Neuronal stem cell (in vitro differentiated cells): ENCODE results near the gene KIAA1755.
"Not testable (repeated sequence)": the region's sequence is repeated elsewhere in the genome, so short reads cannot be mapped to it uniquely, and the experiment has no call there.

Experiments
- DNase-seq: peaks from one replicate; pipeline ENCODE4 v3.0.0-alpha.2; 2013; ENCODE audit warnings: low spot score
- H2AFZ ChIP-seq: one replicate; pipeline ENCODE4 v1.6.1; 2013; ENCODE audit warnings: mild to moderate bottlenecking, low read length, inconsistent platforms
- H2AK5ac ChIP-seq: 2 replicates; pipeline ENCODE4 v1.6.1; 2013; ENCODE audit warnings: low read depth, mild to moderate bottlenecking, inconsistent platforms, low read length, moderate library complexity, mixed read lengths
- H2BK120ac ChIP-seq: 2 replicates; pipeline ENCODE4 v1.6.1; 2013; ENCODE audit warnings: low read depth, mild to moderate bottlenecking, inconsistent platforms, low read length, moderate library complexity, mixed read lengths
- H2BK12ac ChIP-seq: one replicate; pipeline ENCODE4 v1.6.1; 2013; ENCODE audit warnings: low read length, inconsistent platforms
- H2BK15ac ChIP-seq: 2 replicates; pipeline ENCODE4 v1.6.1; 2013; ENCODE audit warnings: mild to moderate bottlenecking, low read length, inconsistent platforms, mixed read lengths
- H2BK5ac ChIP-seq: one replicate; pipeline ENCODE4 v1.6.1; 2013; ENCODE audit warnings: inconsistent platforms, mild to moderate bottlenecking, low read length, moderate library complexity
- H3K14ac ChIP-seq: one replicate; pipeline ENCODE4 v1.6.1; 2013; ENCODE audit warnings: low read length, inconsistent platforms
- H3K18ac ChIP-seq: 2 replicates; pipeline ENCODE4 v1.6.1; 2013; ENCODE audit warnings: low read length, inconsistent platforms
- H3K23ac ChIP-seq: 2 replicates; pipeline ENCODE4 v1.6.1; 2013; ENCODE audit warnings: low read depth, mild to moderate bottlenecking, mixed read lengths, low read length, inconsistent platforms; ENCODE audit not compliant: poor library complexity
- H3K27ac ChIP-seq: replicated peaks from 3 replicates; pipeline ENCODE4 v1.5.1; 2013; ENCODE audit warnings: low read length, inconsistent platforms
- H3K27me3 ChIP-seq, 3 experiments: 2 replicates each; pipeline ENCODE4 v1.6.1; 2013; ENCODE audit warnings: low read length in 3 of 3, mild to moderate bottlenecking in 2 of 3, inconsistent platforms in 1 of 3, low read depth in 1 of 3, mixed read lengths in 1 of 3, moderate library complexity in 1 of 3; ENCODE audit not compliant: control insufficient read depth in 3 of 3, insufficient read depth in 3 of 3
- H3K36me3 ChIP-seq, 2 donors: replicated peaks in 1 of 2; 2 replicates each; pipeline ENCODE4 v1.6.1; 2013; ENCODE audit warnings: low read length in 2 of 2; ENCODE audit not compliant: control insufficient read depth in 2 of 2, insufficient read depth in 2 of 2
- H3K4ac ChIP-seq: 2 replicates; pipeline ENCODE4 v1.6.1; 2013; ENCODE audit warnings: inconsistent platforms, mild to moderate bottlenecking, low read length, moderate library complexity
- H3K4me1 ChIP-seq, 2 donors: 1 replicate in 1 of 2; 2 replicates in 1 of 2; pipeline ENCODE4 v1.6.1; 2013; ENCODE audit warnings: low read length in 2 of 2, low read depth in 1 of 2; ENCODE audit not compliant: control insufficient read depth in 2 of 2, insufficient read depth in 1 of 2
- H3K4me2 ChIP-seq: one replicate; pipeline ENCODE4 v1.6.1; 2013; ENCODE audit warnings: mild to moderate bottlenecking, low read length, inconsistent platforms; ENCODE audit not compliant: insufficient read depth, poor library complexity, severe bottlenecking
- H3K4me3 ChIP-seq, 2 donors: 2 replicates each; pipeline ENCODE4 v1.5.1; 2013; ENCODE audit warnings: low read length in 2 of 2, mild to moderate bottlenecking in 2 of 2, inconsistent platforms in 1 of 2, moderate library complexity in 1 of 2
- H3K79me1 ChIP-seq: one replicate; pipeline ENCODE4 v1.6.1; 2013; ENCODE audit warnings: low read depth, mild to moderate bottlenecking, inconsistent platforms, low read length, moderate library complexity
- H3K9ac ChIP-seq: one replicate; pipeline ENCODE4 v1.6.1; 2013; ENCODE audit warnings: mild to moderate bottlenecking, low read depth, low read length, inconsistent platforms; ENCODE audit not compliant: poor library complexity
- H3K9me3 ChIP-seq, 2 donors: replicated peaks in 1 of 2; 2 replicates each; pipeline versions ENCODE3 to v1.6.1; 2013; ENCODE audit warnings: low read length in 2 of 2, mild to moderate bottlenecking in 2 of 2, inconsistent platforms in 1 of 2, low read depth in 1 of 2, mixed read lengths in 1 of 2, moderate library complexity in 1 of 2; ENCODE audit not compliant: control insufficient read depth in 2 of 2, insufficient read depth in 1 of 2
- H4K8ac ChIP-seq: one replicate; pipeline ENCODE4 v1.6.1; 2013; ENCODE audit warnings: low read depth, mild to moderate bottlenecking, inconsistent platforms, low read length, moderate library complexity
- H4K91ac ChIP-seq: one replicate; pipeline ENCODE4 v1.6.1; 2013; ENCODE audit warnings: low read length, low read depth, mild to moderate bottlenecking, inconsistent platforms; ENCODE audit not compliant: poor library complexity
- WGBS, 2 donors: extraction: QIAGEN DNeasy Blood & Tissue Kit; methylation state at CpG; one replicate each; pipeline ENCODE4 v1.1.7; 2013; ENCODE audit warnings: missing lambda C conversion rate in 2 of 2, mixed read lengths in 1 of 2; ENCODE audit not compliant: insufficient read length in 2 of 2, insufficient replicate concordance in 1 of 2; ENCODE audit errors: extremely low coverage in 2 of 2; 5-methylcytosine and 5-hydroxymethylcytosine counted together

The KIAA1755 gene

GRCh38 chr20:38286586-38287531, 26.3 kb upstream of the KIAA1755 start:
- Histone ChIP-seq H4K8ac (no peak overlapping the region), H2AFZ (peak overlapping the region; percentile 51), H4K91ac (no peak overlapping the region), H2BK12ac (no peak overlapping the region), H2BK120ac (no peak overlapping the region), H3K4ac (no peak overlapping the region), H3K9ac (no peak overlapping the region), H3K27me3 (peaks cover 0 to 2% (median 0%) of the 10 kb centered on the region in 3 experiments), H2BK5ac (no peak overlapping the region), H3K4me3 (no peak overlapping the region), H2BK15ac (no peak overlapping the region), H3K27ac (no peak overlapping the region), H3K18ac (peak overlapping the region; percentile 76), H3K23ac (no peak overlapping the region), H3K36me3 (no peaks in the 10 kb centered on the region), H2AK5ac (no peak overlapping the region), H3K4me2 (no peak overlapping the region), H3K14ac (no peak overlapping the region), H3K4me1 (peaks cover 0 to 10% of the 10 kb centered on the region in 2 donors), H3K79me1 (no peaks in the 10 kb centered on the region), H3K9me3 (peaks cover 0 to 3% of the 10 kb centered on the region in 2 donors)
- no CpG with 5 or more reads among the region's 16 CpGs for WGBS, 2 donors
- DNase-seq: no peak

- no CpG with 5 or more reads among the region's 5 CpGs for WGBS, 2 donors
- no peak overlapping the region for H3K4ac ChIP-seq
- no peaks in the 10 kb centered on the region for H3K36me3 ChIP-seq
- no peak overlapping the region for H3K18ac ChIP-seq
- no peak overlapping the region for H3K4me2 ChIP-seq
- peak overlapping the region; percentile 2 for H3K9ac ChIP-seq
- H3K4me3 ChIP-seq: no peak overlapping the region
- no peak overlapping the region for H2AFZ ChIP-seq
- H3K23ac ChIP-seq: no peak overlapping the region
- no peak overlapping the region for H2AK5ac ChIP-seq
- H4K8ac ChIP-seq: no peak overlapping the region
- H3K4me1 ChIP-seq: peaks cover 0 to 10% of the 10 kb centered on the region in 2 donors
- H2BK5ac ChIP-seq: no peak overlapping the region
- DNase-seq: no peak
- H3K14ac ChIP-seq: no peak overlapping the region
- no peak overlapping the region for H2BK15ac ChIP-seq
- no peaks in the 10 kb centered on the region for H3K79me1 ChIP-seq
- H2BK120ac ChIP-seq: peak overlapping the region; percentile 22
- H3K9me3 ChIP-seq: peaks cover 0 to 5% of the 10 kb centered on the region in 2 donors
- H3K27ac ChIP-seq: no peak overlapping the region
- H3K27me3 ChIP-seq: peaks cover 0 to 2% (median 0%) of the 10 kb centered on the region in 3 experiments
- no peak overlapping the region for H2BK12ac ChIP-seq
- no peak overlapping the region for H4K91ac ChIP-seq
These were observed 24.4 kb upstream of the KIAA1755 start for GRCh38 chr20:38284893-38285444.

DNA sequence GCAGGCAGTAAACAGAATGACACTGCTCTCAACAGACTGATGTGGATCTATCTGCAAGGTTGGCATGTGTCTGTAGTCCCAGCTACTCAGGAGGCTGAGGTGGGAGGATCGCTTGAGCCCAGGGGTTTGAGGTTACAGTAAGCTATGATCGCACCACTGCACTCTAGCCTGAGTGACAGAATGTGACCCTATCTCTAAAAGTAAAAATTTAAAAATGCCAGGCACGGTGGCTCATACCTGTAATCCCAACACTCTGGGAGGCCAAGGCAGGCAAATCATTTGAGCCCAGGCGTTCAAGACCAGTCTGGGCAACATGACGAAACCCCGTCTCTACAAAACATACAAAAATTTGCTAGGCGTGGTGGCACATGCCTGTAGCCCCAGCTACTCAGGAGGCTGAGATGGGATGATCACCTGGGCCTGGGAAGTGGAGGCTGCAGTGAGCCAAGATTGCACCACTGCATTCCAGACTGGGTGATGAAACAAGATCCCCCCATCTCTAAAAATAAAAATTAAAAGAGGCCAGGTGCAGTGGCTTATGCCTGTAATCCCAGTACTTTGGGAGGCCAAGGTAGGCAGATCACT, 23.6 kb upstream of the KIAA1755 start:
- H3K18ac ChIP-seq, H2BK12ac ChIP-seq, H4K91ac ChIP-seq, H3K27ac ChIP-seq, DNase-seq, H3K4me3 ChIP-seq, H3K23ac ChIP-seq, H2BK15ac ChIP-seq, H2AK5ac ChIP-seq, H3K27me3 ChIP-seq, H2BK5ac ChIP-seq, H3K36me3 ChIP-seq, H2BK120ac ChIP-seq, H3K4me2 ChIP-seq, H3K14ac ChIP-seq, H3K4ac ChIP-seq, H2AFZ ChIP-seq, H3K9me3 ChIP-seq, H4K8ac ChIP-seq, H3K79me1 ChIP-seq: not testable (repeated sequence)
- no CpG with 5 or more reads among the region's 7 CpGs for WGBS, 2 donors
- peak overlapping the region; percentile 30 for H3K9ac ChIP-seq
- H3K4me1 ChIP-seq: peaks cover 0 to 10% of the 10 kb centered on the region in 2 donors

- Histone ChIP-seq H3K4ac (no peak overlapping the region), H3K4me2 (no peak overlapping the region), H3K9ac (no peak overlapping the region)
These were observed 22.7 kb upstream of the KIAA1755 start for GRCh38 chr20:38283236-38283635.

More at GRCh38 chr20:38283236-38283635, 22.7 kb upstream of the KIAA1755 start:
- H3K23ac ChIP-seq: peak overlapping the region; percentile 74
- no peak overlapping the region for H2BK5ac ChIP-seq
- peaks cover 0 to 5% of the 10 kb centered on the region in 2 donors for H3K9me3 ChIP-seq
- no peak overlapping the region for H2AFZ ChIP-seq
- H2BK120ac ChIP-seq: no peak overlapping the region
- H3K18ac ChIP-seq: peak overlapping the region; percentile 96
- no peak overlapping the region for H3K4me3 ChIP-seq
- no peak overlapping the region for H4K8ac ChIP-seq
- peak overlapping the region; percentile 54 for H2BK15ac ChIP-seq
- H3K36me3 ChIP-seq: no peaks in the 10 kb centered on the region
- peaks cover 0 to 12% of the 10 kb centered on the region in 2 donors for H3K4me1 ChIP-seq
- peak overlapping the region; percentile 11 for H3K14ac ChIP-seq
- H3K27ac ChIP-seq: no peak overlapping the region
- H2AK5ac ChIP-seq: no peak overlapping the region
- H3K27me3 ChIP-seq: no peaks in the 10 kb centered on the region
- no peak overlapping the region for H4K91ac ChIP-seq
- H3K79me1 ChIP-seq: no peaks in the 10 kb centered on the region
- WGBS, 2 donors: no CpG with 5 or more reads among the region's 2 CpGs
- no peak for DNase-seq
- H2BK12ac ChIP-seq: no peak overlapping the region
